SU-DHL-6 (cell line): ENCODE results near the gene DDIT4L.

Experiments
- H2AFZ ChIP-seq: fragments of 200-600 bp; sonication (generic); 2 replicates; pipeline ENCODE4 v1.6.1; 2014; ENCODE audit warnings: low read depth, mild to moderate bottlenecking, moderate library complexity, mixed read lengths, antibody characterized with exemption, low read length; ENCODE audit not compliant: severe bottlenecking
- H3F3A ChIP-seq: fragments of 200-600 bp; shearing (Covaris generic); 2 replicates; pipeline ENCODE4 v1.6.0; 2016; ENCODE audit warnings: antibody characterized with exemption, mild to moderate bottlenecking; ENCODE audit not compliant: insufficient read depth
- H3K27ac ChIP-seq: fragments of 200-600 bp; sonication (generic); 2 replicates; pipeline ENCODE4 v1.5.1; 2016; ENCODE audit warnings: low read depth, mild to moderate bottlenecking, low read length, moderate library complexity, mixed read lengths
- H3K27me3 ChIP-seq: fragments of 200-600 bp; sonication (generic), shearing (Covaris generic); 2 replicates; pipeline ENCODE4 v1.6.0; 2014; ENCODE audit warnings: mild to moderate bottlenecking, low read length
- H3K36me3 ChIP-seq: fragments of 200-600 bp; sonication (generic); 2 replicates; pipeline ENCODE4 v1.6.1; 2014; ENCODE audit warnings: mild to moderate bottlenecking, low read length, mixed read lengths
- H3K4me2 ChIP-seq: fragments of 300-600, 200-600 bp; shearing (Covaris generic), sonication (generic); 2 replicates; pipeline ENCODE4 v1.6.0; 2014; ENCODE audit warnings: low read length, low read depth, mild to moderate bottlenecking; ENCODE audit not compliant: poor library complexity, severe bottlenecking
- H3K4me3 ChIP-seq: fragments of 200-600 bp; sonication (generic); 2 replicates; pipeline ENCODE4 v1.5.1; 2014; ENCODE audit warnings: antibody characterized with exemption, low read length, mild to moderate bottlenecking, mixed read lengths; ENCODE audit not compliant: insufficient read depth, poor library complexity, severe bottlenecking
- H3K79me2 ChIP-seq: fragments of 200-600 bp; sonication (generic); 2 replicates; pipeline ENCODE4 v1.6.1; 2014; ENCODE audit warnings: mild to moderate bottlenecking, low read length, moderate library complexity; ENCODE audit not compliant: insufficient read depth
- H3K9ac ChIP-seq: fragments of 200-600 bp; sonication (generic); 2 replicates; pipeline ENCODE4 v1.7.0; 2014; ENCODE audit warnings: mild to moderate bottlenecking, low read length
- H3K9me2 ChIP-seq: fragments of 200-600 bp; sonication (generic); replicated peaks from 2 replicates; pipeline ENCODE4 v1.6.1; 2014; ENCODE audit warnings: low read length; ENCODE audit not compliant: insufficient read depth
- H3K9me3 ChIP-seq: fragments of 200-600 bp; sonication (generic); 2 replicates; pipeline ENCODE4 v1.6.1; 2014; ENCODE audit warnings: low read length, mixed read lengths; ENCODE audit not compliant: insufficient read depth
- H4K20me1 ChIP-seq: fragments of 200-600 bp; sonication (generic); 2 replicates; pipeline ENCODE4 v1.6.1; 2014; ENCODE audit warnings: low read depth, mild to moderate bottlenecking, antibody characterized with exemption, low read length, moderate library complexity, mixed read lengths
- CTCF ChIP-seq: fragments of 200-600 bp; sonication (generic); IDR thresholded peaks from one replicate; pipeline ENCODE4 v1.5.1; 2017; ENCODE audit warnings: antibody characterized with exemption, mild to moderate bottlenecking, low read length, moderate library complexity; ENCODE audit not compliant: insufficient read depth, poor library complexity, severe bottlenecking
- EZH2phosphoT487 ChIP-seq: fragments of 200-600 bp; sonication (generic), shearing (Covaris generic); conservative IDR thresholded peaks from 2 replicates; pipeline ENCODE4 v1.6.1; 2018; ENCODE audit warnings: mild to moderate bottlenecking, antibody characterized with exemption, low read length, moderate library complexity, mixed read lengths

Gene DDIT4L

GRCh38 chr4:100162027-100162685 lies 28.1 kb downstream of the DDIT4L start:
- Histone ChIP-seq H3K27ac (no peak overlapping the region), H3K4me3 (no peak overlapping the region), H4K20me1 (no peaks in the 10 kb centered on the region), H3F3A (peaks cover 16% of the 10 kb centered on the region), H3K27me3 (no peaks in the 10 kb centered on the region), H2AFZ (no peak overlapping the region), H3K4me2 (no peak overlapping the region), H3K9me3 (no peaks in the 10 kb centered on the region; the same call in 1 of the 2 replicates), H3K9me2 (no peaks in the 10 kb centered on the region), H3K9ac (no peak overlapping the region), H3K79me2 (no peaks in the 10 kb centered on the region), H3K36me3 (peaks cover 7% of the 10 kb centered on the region; the same call in 1 of the 2 replicates)
- no peak for TF ChIP-seq CTCF

- H3K4me2 ChIP-seq = no peak overlapping the region
- H3K36me3 ChIP-seq = no peaks in the 10 kb centered on the region
- no peak overlapping the region for H3K27ac ChIP-seq
- H2AFZ ChIP-seq = no peak overlapping the region
- no peak overlapping the region for H3K9ac ChIP-seq
- no peaks in the 10 kb centered on the region for H3K9me3 ChIP-seq
- H3K79me2 ChIP-seq = no peaks in the 10 kb centered on the region
- H3K9me2 ChIP-seq = no peaks in the 10 kb centered on the region
- H3K4me3 ChIP-seq = no peak overlapping the region
- H4K20me1 ChIP-seq = no peaks in the 10 kb centered on the region
- no peaks in the 10 kb centered on the region for H3K27me3 ChIP-seq
- H3F3A ChIP-seq = no peaks in the 10 kb centered on the region
- TF ChIP-seq EZH2phosphoT487 (no peak), CTCF (no peak)
Observed at GRCh38 chr4:100149190-100149589, 41.1 kb downstream of the DDIT4L start.

GRCh38 chr4:100147684-100148083 lies 42.6 kb downstream of the DDIT4L start:
- Histone ChIP-seq H3K27ac (peak overlapping the region; percentile 23; the same call in 1 of the 2 replicates), H3K27me3 (no peaks in the 10 kb centered on the region), H4K20me1 (no peaks in the 10 kb centered on the region), H3F3A (no peaks in the 10 kb centered on the region), H3K79me2 (no peaks in the 10 kb centered on the region), H3K9me2 (no peaks in the 10 kb centered on the region), H3K4me3 (no peak overlapping the region), H3K9me3 (no peaks in the 10 kb centered on the region), H3K4me2 (peak overlapping the region; percentile 18), H2AFZ (no peak overlapping the region), H3K9ac (no peak overlapping the region), H3K36me3 (no peaks in the 10 kb centered on the region)
- no peak for TF ChIP-seq CTCF
- no peak for TF ChIP-seq EZH2phosphoT487
